SW 1271 (cell line): Measurements from ENCODE around the gene HAL.

ENCODE experiments used
- DNase-seq, 2 experiments: peaks; one replicate each; lab custom pipeline; 2025; lab: John Stamatoyannopoulos, UW

The HAL gene

DNA sequence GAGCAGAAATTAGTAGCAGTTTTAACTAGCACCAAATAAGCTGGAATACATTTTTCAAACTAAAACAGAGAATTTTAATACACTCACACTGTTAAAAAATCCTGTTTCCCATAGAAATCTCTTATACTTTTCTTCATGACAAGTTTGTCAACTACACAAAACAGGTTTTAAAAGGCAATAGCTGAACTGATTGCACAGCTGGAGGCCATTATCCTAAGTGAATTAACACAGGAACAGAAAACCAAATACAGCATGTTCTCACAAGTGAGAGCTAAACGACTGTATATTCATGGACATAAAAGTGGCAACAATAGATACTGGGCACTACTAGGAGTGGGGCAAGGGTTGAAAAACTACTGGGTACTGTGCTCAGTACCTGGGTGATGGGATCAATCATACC is 11.6 kb upstream of the HAL start:
- no peak for DNase-seq

DNA sequence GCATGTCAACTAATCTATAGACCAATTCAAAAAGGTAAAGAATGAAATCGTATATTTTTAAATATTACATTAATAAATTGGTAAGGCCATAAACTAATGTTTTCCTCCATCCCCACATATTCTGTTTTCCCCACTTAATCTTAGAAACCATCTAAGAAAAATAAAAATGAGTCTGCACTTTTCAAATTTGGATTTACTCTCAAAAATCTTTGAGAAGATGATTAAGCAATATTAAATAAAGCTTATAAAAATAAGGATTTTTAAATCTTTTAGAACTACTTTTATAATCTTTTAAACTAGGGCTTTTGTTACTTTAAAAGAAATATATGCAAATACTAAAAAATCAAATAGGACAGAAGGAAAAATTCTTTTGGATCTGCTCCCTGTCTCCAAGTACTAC is 10.6 kb upstream of the HAL start:
- no peak for DNase-seq

DNA sequence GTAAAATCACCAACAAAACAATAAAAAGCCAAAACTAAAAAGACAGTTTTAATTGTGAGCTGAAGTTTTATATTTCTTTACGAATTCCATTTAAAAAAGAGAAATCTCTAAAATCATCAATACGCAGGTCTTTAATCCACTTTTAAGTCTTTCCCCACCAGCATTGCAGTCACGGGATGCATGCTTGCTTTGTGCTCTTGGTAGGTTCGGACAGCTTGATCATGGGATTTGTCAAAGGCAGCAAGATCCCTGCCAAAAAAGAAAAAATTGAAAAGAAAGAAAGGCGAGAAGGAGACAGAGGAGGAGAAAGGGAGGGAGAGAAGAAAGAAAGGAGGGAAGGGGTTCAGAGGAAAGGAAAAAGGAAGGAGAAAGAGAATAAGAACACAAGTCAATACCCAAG is 4.7 kb upstream of the HAL start:
- no peak for DNase-seq

DNA sequence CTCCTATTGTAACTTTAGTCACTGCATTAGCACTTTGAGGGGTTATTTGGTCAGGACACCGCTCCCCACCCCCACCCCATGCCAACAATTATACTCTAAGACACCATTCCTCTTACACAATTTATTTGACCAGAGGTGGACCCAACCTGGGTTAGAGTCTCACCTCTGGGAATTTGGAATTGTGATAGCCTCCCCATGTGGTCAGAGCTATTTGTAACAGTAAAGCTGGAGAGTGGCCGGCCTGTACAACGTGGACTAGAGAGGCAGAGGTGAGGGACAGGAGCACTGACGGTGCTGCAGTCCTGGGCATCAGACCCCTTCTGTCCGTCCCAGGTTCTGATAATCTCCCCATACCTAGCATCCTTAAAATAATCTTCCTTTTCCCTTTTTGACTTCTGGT is 3.3 kb upstream of the HAL start:
- DNase-seq, result no peak

DNA sequence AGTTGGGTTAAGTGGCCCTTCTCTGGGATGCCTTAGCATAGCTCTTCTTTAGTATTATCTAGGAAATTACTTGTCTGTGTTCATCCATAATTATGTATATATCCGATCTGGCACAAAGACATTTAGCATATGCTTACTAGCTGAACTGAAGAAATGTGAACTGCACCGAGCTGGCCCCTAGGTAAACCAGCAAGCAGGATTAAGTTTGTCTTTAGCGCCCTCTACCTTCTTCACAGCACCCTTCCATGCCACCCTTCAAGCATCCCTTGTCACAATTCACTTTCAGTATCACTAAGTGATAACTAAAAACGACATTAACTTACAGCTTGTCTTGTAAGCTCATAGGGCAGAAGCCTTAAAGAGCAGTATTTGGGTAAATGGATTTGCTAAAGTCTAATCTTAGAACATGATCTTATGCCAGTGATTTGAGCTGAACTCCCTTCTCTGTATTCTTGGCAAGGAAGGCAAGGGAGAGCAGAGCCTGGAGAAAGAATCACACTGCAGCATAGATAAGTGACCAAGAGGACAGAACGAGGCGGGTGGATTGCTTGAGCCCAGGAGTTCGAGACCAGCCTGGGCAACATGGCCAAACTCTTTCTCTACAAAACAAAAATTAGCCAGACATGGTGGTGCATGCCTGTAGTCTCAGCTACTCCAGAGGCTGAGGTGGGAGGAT is 2.6 kb upstream of the HAL start:
- peak in 1 of 2 experiments; percentile 62 for DNase-seq

DNA sequence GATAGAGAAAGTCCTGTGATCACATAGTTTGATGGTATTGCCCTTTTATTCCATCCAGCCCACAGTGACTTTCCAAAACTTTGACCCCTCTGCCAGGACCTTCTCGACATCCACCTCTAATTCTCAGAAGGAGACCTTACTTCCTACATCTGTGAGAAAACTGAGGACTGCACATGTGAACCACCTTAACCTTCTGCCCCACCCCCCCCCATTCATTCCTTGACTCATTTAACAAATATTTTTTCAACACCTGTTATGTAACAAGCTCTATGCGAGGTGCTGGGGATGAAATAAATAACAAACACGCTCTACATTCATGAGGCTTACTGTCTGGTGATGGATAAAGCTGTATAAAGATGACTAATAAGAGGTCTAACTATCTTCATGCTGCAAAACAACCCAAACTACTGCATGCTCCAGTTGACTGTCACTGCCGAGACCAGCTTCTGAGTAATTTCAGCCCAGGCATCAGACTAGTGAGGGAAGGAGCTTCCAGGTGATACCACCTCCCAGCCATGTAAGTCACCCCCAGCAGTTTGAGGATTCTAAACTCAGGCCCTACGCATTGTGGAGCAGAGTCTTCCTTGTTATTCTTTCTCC is 1.9 kb upstream of the HAL start:
- DNase-seq, result no peak

DNA sequence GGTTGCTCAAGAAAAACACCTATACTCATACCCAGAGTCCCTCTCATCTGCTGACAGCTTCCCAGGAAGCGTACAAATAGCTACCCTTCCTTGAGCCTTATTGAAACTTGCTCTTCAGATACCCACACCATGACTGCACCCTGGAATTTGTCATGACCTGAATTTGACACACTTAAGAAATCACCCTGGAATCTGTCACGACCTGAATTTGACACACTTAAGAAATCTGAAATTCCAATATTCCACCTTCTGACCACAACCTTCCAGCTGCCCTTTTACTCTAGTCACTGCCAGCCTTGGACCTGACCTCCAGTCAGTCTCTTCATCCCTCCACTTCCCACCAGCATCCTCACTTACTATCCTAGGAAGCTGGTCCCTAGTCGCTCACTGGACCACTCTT is 1.1 kb upstream of the HAL start:
- DNase-seq, result no peak

DNA sequence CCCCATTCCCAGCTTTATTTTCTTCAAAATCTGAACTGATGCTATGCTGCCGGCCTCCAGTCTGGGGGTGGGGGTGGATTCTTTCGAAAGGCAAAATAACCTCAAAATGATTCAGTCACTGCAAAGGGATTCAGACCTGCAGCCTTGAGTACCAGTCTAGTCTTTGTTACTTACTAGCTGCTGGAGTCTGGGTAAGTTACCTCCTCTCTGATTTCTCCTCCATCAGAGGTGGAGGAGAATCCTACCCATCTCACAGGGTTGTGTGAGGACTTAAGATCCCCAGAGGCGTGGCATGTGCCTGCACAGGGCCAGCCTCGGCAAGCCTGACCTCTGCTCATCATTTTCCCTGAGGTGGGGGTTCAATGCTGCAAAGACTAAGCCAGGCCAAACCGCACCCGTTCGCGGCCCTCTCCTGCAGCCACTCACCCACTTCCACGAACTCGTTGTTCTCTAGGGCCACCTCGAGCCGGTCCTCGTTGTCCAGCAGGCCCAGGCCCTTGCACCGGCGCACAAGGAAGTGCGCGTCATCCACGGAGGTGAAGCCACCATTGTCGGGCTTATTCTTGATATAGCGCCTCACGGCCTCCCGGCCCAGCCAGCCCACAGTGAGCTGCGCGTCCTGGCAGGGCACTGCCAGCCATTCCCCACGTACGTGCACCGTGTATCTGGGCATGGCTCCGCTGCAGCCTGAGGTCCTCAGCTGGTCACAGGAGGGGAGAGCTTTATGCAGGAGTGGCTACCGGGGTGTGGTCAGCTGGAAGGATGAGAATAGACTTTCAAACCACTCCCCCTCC is 709 bp downstream of the HAL start:
- DNase-seq, result no peak

DNA sequence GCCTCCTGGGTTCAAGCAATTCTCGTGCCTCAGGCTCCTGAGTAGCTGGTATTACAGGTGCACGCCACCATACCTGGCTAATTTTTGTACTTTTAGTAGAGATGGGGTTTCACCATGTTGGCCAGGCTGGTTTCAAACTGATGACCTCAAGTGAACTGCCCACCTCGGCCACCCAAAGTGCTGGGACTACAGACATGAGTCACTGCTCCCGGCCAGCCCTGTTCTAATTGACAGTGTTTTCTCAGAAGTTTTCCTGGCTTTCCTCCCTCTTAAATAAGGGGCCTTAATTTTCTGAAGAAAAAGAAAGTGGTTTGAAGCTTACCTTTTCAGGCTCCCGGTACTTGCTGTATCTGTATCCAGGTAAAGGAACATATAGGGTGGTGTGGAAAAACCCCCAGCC is 1.7 kb downstream of the HAL start:
- no peak for DNase-seq

DNA sequence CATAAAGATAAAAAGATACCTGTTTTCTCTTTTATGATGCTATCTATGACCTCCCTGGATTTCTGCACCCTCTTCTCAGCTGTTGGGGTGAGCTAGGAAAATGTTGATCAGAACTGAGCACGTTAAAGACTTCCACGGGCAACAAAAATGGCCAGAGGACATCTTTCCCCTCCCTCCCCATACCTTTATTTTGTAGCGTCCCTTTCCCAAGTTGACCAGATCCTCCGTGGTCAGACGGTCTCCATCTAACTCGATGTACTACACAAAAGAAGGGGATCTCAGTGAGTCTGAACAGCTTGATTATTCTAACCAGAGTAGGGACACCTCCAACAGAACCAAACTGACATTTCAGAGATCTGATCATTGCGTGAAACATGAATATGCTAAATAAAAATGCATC is 2.2 kb downstream of the HAL start:
- DNase-seq, result no peak

DNA sequence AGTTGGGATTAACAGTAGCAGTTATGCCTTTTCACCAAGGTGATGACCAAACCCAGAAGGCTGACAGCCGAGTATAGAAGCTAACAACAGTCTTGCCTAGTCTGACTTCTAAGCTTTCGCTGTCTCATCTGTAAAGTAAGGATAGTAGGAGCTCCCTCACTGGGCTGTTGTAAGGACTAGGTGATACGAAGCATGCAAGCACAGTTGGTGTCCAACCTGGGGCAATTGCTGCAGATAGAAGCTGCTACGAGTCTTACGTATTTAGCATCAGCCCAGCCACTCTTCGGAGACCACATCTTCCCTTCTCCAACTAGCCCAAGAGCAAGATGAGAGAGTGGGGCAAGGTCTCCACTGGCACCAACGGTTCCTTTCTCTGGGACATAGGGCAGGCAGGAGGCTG is 6.0 kb downstream of the HAL start:
- DNase-seq, result no peak

DNA sequence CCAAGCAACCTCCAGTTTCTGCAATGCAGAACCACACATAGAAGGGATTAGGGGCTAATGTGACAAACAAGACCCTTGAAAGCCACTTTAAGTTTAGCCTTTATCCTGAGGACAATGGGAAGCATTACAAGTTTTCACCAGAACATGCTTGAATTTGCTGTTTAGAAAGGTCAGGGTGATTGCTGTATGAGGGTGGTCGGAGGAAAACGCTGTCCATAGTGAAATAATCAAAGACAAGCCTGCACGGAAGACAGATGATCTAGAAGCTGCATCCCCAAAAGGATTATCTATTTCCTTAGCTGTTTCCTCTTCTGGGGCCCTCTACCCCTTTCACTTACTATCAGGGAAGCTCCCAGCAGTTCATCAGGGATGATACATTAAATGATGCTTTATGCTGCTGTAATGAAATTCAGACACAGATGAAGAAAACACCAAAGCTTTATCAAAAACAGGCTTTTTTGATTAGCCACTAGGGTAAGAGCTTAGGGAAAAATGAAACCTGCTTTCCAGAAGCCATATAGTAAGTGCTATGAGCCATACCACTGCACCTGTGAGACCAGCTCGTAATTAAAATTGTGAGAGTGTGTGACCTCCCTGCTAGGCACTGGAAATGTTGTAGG is 6.5 kb downstream of the HAL start:
- no peak for DNase-seq

DNA sequence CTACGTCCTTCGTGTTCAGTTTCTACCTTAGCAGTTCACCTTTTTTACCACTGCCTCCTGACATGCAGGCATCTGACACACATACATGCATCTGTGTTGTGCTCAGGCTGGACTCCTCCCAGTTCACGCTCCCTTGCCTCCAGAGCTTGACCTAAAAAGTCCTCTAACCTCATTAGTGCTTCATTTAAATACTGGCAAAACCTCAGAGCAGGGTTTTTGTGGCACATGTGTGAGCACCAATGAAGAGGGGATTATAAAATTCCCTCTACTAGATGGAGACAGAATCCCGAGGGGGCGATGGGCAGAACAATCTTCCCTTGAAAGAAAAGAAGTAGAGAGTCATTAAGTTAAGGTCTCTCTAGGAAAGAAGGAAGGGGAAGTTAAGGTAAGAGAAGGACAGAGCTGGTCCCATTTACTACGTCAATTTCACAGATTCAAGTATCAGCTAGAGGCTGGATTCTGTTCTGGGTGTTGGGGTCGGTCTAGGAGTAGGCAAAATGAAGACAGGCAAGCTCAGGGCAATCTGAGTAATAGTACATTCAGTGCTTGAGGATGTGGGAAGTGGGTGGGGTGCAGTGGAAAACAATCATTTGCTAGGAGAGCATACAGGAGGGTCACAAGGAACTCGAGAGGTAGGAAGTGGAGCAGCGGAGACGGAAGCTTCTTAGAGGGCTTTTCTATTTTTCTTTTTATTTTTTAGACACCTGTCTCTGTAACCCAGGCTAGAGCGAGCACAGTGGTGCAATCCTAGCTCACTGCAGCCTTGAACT is 7.5 kb downstream of the HAL start:
- no peak for DNase-seq

DNA sequence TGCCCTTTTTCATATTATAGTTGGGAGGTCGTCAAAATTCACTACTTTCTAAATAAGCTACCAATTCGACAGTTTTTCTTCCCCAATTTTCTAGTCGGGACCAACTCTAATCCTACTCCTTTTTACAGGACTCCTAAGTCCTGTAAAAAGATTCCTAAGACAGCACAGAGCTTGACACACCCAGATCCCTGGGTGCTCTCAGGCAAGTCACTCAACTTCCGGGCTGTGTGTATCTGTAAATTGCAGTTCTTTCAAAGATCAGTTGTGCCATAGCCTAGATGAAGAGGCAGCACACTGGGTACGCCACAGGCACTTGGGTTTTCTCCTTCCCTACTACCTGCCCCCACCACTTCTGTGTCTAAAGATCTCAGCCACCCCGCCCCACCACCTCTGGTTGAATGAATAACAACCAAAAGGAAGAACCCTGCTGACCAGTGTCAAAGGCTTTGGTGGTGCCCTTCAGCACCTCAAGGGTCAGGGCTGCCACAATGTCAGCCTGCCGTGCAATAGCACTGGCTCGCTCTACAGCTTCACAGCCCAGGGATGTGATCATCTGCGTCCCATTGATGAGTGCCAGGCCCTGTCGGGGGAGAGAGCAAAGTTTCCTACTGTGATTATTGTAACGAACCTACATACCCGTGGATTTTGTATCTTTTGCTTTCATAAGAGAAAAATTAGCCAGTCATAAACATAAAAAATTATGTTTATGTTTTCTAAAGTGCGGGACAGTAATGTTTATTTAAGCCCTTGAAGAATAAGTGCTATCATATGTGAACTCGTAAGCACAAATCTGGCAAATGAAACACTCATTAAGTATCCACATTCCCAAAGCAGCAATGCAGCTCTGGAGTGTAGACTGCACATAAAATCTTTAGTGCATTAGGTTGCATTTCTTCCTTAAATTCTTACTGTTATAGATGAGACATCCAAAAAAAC is 9.2 kb downstream of the HAL start:
- DNase-seq, result no peak

DNA sequence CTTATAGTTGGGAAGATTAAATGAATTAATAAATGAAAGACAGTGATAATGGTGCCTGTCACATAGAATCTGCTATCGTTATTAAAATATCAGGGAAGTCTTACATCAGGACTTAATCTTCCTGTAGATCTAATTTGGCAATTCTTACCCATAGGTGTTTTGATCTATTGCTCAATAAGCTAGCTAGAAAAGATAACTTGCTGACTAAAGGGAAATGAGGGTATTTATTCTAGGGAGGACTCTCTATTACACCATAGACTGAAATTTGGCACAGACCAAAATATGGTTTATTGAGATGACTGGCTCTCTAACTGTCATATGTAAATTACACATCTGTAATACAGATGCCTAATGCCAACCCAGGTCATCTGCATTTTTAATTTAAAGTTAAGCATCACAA is 11.5 kb downstream of the HAL start:
- DNase-seq, result no peak

DNA sequence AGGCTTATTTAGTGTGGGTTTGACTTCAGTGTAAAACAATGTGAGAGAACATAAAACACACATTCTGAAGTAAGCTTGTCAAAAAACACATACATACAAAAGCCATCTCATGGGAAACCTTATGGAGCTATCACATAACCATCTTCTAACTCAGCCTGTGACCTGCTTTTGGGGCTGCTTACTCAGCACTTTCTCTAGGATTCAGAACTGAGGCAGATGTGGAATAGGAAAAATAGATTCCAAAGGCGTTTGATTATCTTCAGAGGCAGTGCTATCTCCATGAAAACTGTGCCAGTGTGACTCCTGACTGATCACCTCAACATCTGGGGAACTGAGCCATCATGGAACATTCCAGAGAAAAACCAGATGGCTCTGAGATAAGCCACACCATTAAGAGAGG is 13.5 kb downstream of the HAL start:
- DNase-seq, result no peak

DNA sequence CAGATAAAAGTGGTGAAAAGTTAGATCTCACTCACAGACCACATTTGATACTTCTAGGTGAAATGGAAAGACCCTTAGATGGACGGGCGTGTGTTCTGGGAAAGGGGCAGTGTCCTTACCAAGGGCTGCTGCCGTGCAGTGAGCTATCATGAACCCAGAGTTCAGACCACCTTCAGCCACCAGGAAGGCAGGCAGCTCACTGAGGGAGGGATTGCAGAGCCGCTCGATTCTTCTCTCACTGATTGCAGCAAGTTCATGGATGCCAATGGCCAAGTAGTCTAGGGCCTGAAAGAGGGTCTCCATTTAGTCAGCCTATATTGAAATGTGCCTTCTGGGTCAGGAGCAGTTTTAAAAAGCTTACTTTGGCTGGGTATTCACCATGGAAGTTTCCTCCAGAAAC is 15.7 kb downstream of the HAL start:
- no peak for DNase-seq

DNA sequence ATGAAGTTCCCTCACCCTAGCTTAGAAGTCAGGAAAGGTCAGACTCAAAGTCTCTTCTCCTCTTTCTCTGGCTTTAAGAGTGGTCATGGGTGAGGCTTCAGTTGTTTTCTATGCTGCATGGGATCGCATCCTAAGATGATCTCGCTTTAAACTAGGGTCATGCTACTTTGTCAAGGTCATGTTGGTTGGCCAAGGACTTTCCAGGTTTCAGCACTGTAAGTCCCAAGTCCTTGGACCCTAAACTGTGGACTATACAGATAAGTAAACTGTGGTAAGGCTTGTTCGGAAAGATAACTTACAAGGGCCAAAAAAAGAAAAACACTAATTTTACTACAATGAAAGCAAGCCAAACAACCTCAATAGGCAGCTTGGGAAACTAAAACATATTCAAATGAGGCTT is 17.4 kb downstream of the HAL start:
- no peak for DNase-seq

DNA sequence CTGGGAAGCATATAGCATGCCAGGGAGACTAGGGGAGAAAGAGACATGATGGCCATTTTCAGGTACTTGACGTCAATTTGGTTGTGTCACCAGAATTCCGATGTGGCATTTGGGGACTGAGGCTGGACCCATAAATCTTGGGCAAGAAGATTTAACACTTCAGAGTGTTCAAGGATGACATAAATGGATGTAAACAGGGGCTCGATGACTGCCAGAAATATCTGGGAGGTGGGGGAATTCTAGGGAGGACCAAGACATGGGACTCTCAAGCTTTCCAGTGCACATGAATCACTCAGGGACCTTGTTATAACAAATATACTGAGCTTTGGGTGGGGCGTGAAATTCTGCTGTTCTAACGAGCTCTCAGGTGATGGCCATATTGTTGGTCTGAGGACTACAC is 17.8 kb downstream of the HAL start:
- no peak for DNase-seq

DNA sequence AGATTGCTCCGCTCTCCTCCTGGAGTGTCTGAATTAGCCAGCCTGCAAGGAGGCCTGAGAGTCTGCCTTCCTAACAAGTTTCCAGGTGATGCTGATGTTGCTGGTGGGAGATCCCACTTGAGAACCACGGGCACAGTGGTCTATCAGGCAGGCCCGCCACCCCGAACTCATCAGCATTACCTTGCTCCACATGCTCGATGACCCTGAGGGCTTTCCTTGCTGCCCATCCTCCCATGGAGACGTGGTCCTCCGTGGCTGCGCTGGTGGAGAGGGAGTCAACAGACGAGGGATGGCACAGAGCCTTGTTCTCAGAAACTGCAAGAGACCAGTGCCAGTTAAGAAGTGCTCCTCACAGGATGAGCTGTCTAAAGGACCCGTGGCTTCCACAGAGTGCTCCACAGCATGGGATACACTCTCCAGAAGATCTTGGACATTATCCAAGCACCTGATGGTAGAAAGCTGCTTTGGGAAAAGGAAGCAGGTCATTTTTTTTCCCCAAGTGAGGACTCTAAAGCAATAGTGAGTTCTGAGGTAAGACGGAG is 18.3 kb downstream of the HAL start:
- DNase-seq, result no peak

DNA sequence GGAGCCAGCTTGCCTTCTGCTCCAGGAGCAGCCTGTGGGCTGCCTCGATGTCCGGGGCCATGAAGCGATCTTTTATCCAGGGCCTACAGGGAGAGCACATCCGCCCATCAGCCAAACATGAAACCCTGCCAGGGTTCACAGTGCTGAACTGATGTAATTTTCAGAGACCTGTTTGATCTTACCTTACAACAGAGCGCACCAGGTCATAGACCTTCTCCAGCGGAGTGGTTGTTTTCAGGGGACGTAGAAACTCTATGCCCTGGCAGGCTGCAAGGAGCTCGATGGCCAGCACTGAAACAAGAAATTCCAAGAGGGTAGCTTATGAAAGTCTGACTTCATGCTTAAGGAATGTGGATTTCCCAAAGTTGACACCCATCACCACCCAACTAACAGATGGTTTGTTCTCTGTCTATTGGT is 19.7 kb downstream of the HAL start:
- DNase-seq, result peak in 1 of 2 experiments; percentile 5
